NAMALWA (cell line): ENCODE results near the gene GFPT2.

ENCODE experiments used
- DNase-seq: peaks from one replicate; pipeline ENCODE4 v3.0.0-alpha.2; 2015; ENCODE audit warnings: low spot score

Gene GFPT2

GRCh38 chr5:180332861-180333260 lies 20.3 kb downstream of the GFPT2 start:
- DNase-seq: no peak

DNA sequence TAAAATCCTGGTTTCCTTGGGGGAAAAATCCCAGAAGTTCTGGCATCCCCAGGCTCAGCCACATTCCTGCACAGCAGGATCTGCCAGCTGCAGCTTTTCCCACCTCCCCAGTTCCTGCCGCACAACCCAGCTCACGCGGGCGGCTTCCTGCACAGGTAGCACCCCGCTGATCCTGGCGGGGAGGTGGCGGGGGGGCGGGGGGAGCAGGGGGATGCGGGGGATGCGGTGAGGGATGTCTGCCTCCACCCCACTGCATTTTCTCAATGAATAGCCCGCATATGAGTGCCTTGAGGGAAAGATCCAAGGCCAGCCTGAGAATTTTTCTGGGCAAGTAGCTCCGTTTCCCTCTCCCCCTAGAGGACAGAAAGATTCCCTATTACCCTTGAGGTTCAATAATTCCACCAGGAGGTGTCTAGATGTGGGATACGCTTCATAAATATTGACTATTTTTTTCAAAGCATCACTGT lies 21.1 kb downstream of the GFPT2 start:
- no peak for DNase-seq

- DNase-seq: no peak
These were observed 21.5 kb downstream of the GFPT2 start for GRCh38 chr5:180331647-180331950.

- DNase-seq: no peak
These were observed 22.1 kb downstream of the GFPT2 start for GRCh38 chr5:180330810-180331646.

- no peak for DNase-seq
These were observed 22.9 kb downstream of the GFPT2 start for GRCh38 chr5:180330270-180330648.

GRCh38 chr5:180329606-180330269 lies 23.4 kb downstream of the GFPT2 start:
- DNase-seq: no peak

DNA sequence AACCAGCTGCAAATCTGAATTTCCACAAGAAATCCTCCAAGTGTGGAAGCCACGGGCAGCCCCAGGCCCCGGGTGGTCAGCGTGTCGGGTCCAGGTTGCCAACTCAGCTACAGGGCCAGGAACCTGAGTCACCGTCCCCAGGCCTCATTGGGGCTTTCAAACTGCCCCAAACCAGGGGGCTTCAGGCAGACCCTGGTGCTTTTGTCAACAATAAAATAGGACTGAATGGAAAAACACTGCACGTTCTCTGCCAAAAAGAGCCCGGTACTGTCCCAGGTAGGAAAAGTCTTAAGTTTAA lies 24.0 kb downstream of the GFPT2 start:
- DNase-seq: no peak

DNA sequence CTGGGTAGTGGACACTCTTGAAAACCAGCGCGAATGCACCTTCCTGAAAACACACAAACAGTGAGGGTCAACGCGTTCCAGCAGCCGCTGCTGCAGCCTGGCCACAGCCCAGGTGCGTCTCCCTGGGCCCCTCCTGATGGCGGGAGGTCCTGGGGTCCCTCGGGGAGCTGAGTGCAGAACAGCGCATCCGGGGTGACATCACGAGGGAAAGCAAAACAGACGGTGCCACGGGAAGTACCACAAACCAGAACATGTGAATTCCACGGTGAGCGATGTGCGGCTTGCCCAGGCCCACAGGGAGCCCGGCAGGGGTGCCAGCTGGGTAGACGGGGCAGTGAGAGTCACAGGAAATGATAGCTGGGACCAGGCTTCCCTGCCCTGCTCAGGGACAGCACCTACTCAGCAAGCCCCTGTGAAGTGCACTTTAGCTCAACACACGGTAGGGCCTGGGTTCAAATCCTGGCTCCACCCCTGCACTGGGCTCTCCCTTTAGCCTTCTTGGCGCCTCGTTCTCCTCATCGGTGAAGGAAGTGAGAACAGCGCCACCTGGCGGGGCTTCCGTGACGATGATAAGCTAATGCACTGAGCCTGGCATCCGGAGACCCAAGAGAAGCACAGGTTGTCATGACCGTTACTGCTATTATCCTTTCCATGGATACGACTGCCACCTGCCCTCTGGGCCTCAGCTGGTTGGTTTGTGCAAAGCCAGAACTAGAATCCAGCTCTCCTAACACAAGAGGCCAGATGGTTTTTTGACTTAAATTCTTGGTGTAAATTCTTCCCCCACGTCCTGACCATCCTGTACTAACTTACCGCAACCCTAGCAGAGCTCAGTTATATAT lies 24.6 kb downstream of the GFPT2 start:
- peak; percentile 89 for DNase-seq

DNA sequence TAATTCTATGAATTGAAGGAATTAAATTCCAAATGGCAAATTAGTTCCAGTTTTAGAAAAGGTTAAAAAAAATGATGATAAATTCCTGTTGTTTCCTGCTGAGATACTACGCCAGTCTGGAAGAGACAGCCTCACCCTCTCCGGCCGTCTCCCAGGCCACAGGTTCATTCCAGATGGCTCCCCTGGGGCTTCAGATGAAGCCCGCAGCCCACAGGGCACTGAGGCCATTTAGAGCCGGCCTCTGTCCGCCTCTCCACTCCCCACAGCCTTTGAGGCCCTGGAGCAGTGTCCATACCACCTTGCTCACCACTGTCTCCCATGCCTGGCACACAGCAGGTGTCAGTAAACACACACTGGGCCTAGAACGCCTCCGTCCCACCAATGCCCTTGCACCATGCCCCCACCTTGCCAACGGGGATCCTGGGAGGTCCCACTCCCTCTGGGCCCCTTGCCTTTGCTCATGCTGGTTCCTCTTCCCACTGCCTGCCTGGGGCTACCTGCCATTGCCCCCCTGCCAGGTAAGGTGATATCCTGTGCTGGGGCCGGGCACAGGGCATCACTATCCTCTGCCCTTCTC lies 26.1 kb downstream of the GFPT2 start:
- no peak for DNase-seq

- no peak for DNase-seq
These were observed 28.6 kb downstream of the GFPT2 start for GRCh38 chr5:180324601-180324950.

DNA sequence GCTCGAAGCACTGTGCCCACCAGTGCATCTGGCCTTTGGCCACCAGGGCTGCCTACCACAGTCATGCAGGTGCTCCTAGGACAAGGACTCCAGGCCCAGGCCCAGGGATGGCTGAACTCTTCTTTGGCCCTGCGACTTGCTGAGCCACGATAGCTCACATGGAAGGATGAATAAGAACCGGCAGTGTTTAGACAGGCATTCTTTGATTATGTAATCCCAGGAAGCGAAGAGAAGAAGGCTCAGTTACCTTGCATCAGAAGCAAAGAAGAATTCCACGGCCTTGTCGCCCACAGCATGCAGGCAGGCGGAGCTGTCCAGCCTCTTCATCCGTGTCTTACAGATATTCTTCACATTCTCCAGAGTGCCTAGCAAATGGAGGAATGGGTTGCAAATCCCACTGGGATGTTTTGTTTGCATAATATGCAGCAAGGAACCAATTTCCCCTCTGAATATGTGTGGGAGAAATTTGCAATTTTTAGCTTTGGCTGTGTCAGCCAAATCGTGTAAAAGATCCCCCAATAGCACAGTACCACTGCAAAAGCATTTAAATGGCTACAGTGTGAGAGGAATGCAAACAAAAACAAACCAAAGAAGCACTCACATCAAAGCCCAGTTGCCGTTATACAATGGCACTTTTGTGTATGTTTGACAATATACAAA lies 29.1 kb downstream of the GFPT2 start:
- no peak for DNase-seq

DNA sequence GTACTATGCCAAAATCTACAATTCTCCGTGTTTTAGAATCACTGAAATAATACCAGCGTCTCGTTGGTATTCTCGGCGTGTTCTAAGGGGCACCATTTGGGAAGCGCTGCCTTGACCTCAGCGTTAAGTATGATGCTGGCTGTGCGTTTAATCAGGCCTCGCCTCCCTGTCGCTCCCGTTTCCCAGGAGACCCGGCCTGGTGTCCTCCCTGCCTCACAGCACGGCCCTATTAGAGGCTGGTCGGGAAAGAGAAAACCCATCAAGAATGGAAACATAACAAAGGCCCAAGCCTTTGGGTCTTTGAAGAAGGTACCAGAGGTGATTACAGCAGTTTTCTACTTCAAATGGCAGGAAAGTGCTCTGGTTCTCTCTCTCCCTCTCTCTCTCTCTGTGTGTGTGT lies 30.0 kb downstream of the GFPT2 start:
- no peak for DNase-seq

- DNase-seq: no peak
These were observed 34.6 kb downstream of the GFPT2 start for GRCh38 chr5:180318456-180319089.

DNA sequence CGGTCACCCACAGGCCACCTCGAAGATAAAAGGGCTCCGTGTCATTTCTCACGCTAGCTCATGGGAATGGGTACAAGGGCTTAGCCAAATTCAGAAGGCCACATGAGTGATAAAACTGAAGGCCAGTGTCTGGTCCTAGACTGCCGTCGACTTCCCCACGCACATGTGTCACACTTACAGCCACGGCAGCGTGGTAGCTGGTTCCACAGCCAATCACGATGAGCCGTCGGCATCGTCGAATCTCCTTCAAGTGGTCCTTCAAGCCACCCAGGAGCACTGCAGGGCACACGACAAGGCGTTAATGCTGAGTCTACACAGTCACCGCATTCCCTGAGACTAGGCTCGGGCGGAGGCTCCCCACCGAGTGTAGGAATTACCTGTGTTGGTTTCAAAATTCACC lies 36.5 kb downstream of the GFPT2 start:
- no peak for DNase-seq

DNA sequence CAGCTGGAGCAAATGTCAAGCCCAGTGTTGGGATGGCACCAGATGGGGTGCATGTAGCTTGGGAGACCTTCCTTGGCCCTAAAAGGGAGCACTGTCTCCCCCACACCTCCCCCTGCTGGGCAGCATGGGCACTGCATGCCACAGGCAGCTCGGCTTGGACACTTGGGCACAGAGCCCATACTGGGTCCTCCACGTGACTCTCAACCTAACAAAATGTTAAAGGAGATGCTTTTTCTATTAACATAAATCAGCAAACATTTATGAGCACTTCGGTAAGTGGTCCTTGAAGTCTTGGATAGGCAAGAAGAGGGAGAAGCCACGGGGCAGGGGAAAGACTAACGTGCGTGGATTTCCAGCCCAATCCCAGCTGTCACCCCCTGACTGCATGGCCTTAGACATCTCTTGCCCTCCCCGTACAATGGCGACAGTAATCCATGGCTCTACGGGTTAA lies 37.3 kb downstream of the GFPT2 start:
- peak; percentile 70 for DNase-seq

DNA sequence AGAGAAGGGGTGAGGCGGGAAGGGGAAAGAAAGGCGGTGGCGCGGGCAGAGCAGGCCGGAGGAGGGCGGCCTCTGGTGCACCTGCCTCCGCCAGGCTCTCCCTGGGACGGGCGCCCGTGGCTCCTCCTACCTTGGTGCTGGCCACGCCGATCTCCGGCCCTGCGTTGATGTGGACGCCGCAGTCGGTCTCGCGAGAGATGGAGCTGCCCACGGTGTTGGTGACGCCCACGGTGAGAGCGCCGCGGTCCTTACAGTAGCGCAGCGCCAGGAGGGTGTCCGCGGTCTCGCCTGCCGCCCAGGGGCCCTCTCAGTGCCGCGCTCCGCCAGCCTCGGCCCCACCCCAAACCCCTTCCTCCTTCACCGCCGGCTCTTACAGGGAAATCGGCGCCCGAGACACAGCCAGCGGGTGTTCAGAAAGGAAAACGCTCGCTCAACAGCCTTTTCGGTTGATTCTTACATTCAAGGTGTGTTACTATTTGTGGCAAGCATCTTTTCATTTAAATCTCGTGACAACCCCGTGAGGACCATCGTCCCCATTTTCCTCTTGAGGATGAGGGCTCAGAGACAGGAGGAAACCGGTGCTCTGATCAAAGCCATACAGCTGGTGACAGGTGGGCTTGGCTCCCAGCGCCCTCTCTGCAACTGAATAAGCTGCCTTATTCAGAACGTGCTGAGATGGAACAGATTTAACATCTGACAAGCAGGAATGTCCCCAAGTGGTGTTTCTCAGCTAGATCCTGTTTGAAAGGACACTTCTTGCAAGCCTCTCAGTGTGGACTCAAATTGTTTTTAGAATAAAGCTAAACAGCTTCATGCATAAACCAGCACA lies 39.2 kb downstream of the GFPT2 start:
- DNase-seq: no peak

DNA sequence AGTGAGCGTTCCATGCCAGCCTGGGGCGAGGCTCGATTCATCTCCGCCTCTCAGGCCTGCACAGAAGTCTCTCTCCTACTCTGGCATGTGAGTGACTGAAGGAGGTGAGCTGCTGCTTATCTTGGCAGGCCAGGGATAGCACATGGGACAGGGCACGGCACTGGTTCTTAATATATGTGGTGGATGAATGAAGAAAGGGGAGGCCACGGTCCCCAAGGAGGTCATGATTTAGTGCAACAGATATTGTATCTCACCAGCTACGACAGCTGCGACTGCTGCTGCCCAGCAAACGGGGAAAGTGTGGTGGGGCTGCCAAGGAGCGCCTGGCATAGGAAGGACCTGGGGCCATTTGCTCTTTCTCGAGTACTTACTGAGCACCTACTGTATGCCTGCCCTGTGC lies 41.9 kb downstream of the GFPT2 start:
- no peak for DNase-seq

DNA sequence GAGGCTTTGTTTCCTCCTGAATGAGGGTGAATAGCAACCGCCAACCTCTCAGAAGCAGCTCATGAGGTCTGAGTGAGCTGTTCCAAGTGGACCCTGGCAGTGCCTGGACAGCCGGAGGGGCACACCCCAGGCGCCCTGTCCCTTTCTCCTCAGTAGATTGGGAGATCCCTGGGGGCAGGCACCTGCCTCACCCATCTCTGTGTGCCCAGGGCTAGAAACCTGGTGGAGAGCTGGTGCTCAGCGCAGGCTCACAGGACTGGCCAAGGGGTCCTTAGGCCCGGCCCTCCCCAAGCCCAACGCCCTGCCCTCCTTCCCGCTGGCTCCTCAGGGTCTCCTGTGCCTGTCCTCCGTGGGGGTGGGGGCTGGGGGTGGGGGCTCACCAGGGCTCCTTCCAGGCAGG lies 46.3 kb downstream of the GFPT2 start:
- DNase-seq: no peak

DNA sequence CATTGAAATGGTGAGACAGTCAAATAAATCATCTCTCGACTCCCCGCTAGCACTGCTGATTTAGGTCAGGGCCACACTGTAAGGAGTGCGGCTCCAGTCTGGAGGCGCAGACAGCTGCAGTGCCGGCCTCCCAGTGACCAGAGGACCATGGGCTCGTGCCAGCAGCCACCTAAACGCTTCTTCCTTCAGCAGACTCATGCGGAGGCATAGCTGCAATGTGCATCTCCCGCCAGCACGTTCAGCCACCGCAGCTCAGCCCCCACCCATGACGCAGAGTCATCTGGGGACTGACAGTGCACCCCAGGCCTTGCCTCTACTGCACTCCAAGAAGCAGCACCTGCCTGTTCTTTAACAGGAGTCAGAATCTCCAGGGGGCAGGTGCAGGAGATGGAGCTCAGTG lies 47.7 kb downstream of the GFPT2 start:
- DNase-seq: no peak

DNA sequence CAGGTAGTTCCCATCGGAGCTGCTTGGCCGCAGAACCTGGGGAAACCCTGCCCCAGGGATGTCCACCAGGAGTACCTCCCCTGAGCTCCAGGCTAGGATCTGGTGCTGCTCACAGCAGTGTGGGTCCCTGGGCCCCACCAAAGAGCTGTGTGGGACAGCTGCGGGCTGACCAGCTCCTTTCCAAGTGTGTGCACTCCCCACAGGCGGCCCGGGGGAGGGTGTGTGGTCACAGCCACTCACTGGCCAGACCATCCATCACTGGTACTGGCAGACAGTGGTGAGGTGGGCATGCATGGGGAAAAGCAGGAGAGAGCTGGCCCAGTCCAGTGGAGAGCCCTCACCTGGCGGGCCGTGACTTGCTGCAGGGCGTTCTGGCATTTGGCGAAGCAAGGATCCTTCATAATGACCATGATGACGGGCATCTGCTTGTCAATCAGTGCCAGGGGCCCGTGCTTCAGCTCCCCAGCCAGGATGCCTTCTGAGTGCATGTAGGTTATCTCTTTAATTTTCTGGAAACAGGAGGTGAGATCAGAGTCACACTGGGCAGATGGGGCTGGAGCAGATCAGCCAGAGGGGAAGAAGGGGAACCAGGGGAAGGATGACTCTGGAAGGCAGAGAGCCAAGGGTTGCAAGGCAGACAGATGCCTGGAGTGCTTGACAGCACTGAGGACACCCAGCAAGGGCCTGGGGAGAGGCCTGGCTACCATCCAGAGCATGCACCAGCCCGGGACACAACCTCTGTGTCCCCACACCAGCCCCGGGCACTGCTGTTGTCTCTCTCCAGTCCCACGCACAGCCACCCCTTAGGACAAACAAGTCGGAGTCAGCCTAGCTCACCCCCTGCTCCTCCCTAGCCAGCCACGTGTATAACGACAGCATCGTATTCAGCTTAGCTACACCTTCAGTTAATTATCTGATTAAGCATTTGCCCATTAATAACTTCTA lies 48.4 kb downstream of the GFPT2 start:
- no peak for DNase-seq
